Prostate gland (tissue), 2 donors: ENCODE results near the gene CSNK2A1.

ENCODE experiments used
- CTCF ChIP-seq, 4 experiments: fragments of 200-600 bp in 2 of 4; fragments of 450-650 bp in 2 of 4; sonication (generic) in 2 of 4; IDR thresholded peaks; 1 replicate in 3 of 4; 2 replicates in 1 of 4; pipeline ENCODE4 v1.5.1; 2016 to 2019; ENCODE audit warnings: antibody characterized with exemption in 4 of 4, mild to moderate bottlenecking in 2 of 4, moderate library complexity in 2 of 4
- POLR2AphosphoS5 ChIP-seq: sonication (generic); formaldehyde crosslinking; IDR thresholded peaks from one replicate; pipeline ENCODE4 v1.6.1; 2017; ENCODE audit warnings: antibody characterized with exemption

DNA sequence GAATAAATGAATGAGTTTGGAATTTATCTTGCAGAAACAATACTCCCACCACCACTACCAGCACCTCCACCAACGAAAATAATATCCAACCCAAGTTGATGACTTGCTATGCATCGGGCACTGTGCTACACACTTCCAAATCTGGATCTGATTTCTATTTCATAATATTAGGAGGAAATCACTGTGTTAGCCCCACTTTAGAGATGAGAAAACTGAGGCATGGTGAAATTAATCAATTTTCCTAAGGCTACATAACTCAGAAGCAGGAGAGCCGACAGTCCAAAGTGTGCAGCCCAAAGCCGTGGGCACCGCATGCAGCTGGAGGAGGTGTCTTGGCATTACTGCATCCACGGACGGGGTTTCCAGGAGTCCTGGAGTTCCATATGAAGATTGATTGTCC, 48.9 kb upstream of the CSNK2A1 start:
- no peak for TF ChIP-seq POLR2AphosphoS5
- TF ChIP-seq CTCF (IDR thresholded peaks at IDR 0.05) = no peak
